Tibial nerve (tissue), 4 donors: ENCODE results near the gene PTPRD. TPM values are rescaled to one million over a fixed set of nuclear protein-coding genes. Genes with fewer than 3 reads are reported as not detected.

ENCODE experiments used
- DNase-seq, 2 donors: peaks; one replicate each; pipeline ENCODE4 v3.0.0-alpha.2; 2019; ENCODE audit warnings: low spot score in 2 of 2
- H3K27ac ChIP-seq, 4 donors: fragments of 200-600 bp; sonication (generic) in 3 of 4; one replicate each; pipeline ENCODE4 v1.5.1; 2017 to 2019; ENCODE audit warnings: mild to moderate bottlenecking in 1 of 4
- H3K27me3 ChIP-seq, 2 donors: fragments of 200-600 bp; sonication (generic) in 1 of 2; one replicate each; pipeline versions ENCODE4 v1.5.1 to v1.6.0; 2017 to 2019
- H3K36me3 ChIP-seq, 3 donors: fragments of 200-600 bp; sonication (generic); one replicate each; pipeline ENCODE4 v1.5.1; 2018 to 2019
- H3K4me1 ChIP-seq, 4 donors: fragments of 200-600 bp; sonication (generic) in 3 of 4; one replicate each; pipeline ENCODE4 v1.5.1; 2017 to 2019
- H3K4me3 ChIP-seq, 4 donors: fragments of 200-600 bp; sonication (generic) in 3 of 4; one replicate each; pipeline ENCODE4 v1.5.1; 2017 to 2019; ENCODE audit warnings: mild to moderate bottlenecking in 1 of 4, moderate library complexity in 1 of 4
- H3K9me3 ChIP-seq, 4 donors: fragments of 200-600 bp; sonication (generic) in 3 of 4; one replicate each; pipeline ENCODE4 v1.5.1; 2017 to 2019
- CTCF ChIP-seq, 5 experiments: fragments of 200-600 bp in 3 of 5; fragments of 450-650 bp in 2 of 5; sonication (generic) in 3 of 5; IDR thresholded peaks; one replicate each; pipeline ENCODE4 v1.5.1; 2016 to 2019; ENCODE audit warnings: antibody characterized with exemption in 5 of 5, mild to moderate bottlenecking in 3 of 5, moderate library complexity in 2 of 5
- EP300 ChIP-seq, 2 donors: sonication (generic); formaldehyde crosslinking; IDR thresholded peaks; one replicate each; pipeline ENCODE4 v1.6.1; 2017; ENCODE audit warnings: antibody characterized with exemption in 2 of 2, mild to moderate bottlenecking in 1 of 2
- POLR2A ChIP-seq, 2 donors: fragments of 450-650 bp; IDR thresholded peaks; one replicate each; pipeline ENCODE4 v1.6.1; 2017; ENCODE audit warnings: antibody characterized with exemption in 2 of 2, mild to moderate bottlenecking in 2 of 2, moderate library complexity in 2 of 2
- WGBS, 2 donors: methylation state at CpG; one replicate each; pipeline ENCODE4 v1.1.5; 2018; 5-methylcytosine and 5-hydroxymethylcytosine counted together
- total RNA-seq, 4 donors: library from RNA; depleted of rRNA; stranded (reverse); fragments of >200 nt; gene quantifications; one replicate each; pipeline ENCODE4 v1.1.0, GENCODE V29; 2016

PTPRD gene
- total RNA-seq, 4 donors from 2014 or later, result 1.7 to 13.2 (median 5.1) TPM

DNA sequence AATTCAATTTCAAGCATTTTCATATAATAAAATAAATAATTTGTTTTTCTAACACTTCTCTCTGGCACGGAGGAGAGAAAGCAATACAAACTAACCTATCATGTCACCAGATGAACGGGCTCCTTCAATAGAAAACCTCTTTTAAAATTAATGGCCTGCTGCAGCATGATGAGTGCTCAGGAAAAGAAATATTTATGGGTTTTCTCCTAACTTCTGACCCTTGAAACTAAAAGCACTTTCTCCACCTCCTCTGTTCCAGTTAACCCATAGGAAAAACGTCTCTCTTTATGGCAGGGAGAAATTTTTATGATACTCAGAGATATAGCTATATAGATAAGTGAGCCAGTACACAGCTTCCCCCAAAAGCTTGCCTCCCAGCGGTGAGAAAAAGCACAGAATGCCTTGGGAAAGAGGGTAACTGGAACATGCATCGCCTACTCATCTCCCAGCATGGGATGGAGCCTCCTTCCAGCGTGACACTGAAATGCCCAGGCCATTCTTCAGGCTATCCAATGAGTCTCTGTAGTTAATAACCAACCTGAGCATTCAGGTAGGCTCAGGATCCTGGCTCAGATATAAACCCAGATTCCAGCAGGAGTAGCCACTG is 1850.2 kb downstream of the PTPRD start:
- no peaks in the 10 kb centered on the region for H3K9me3 ChIP-seq
- DNase-seq, result no peak
- no peak overlapping the region for H3K4me3 ChIP-seq
- H3K27ac ChIP-seq, result no peak overlapping the region
- TF ChIP-seq POLR2A (IDR thresholded peaks at IDR 0.05) (no peak), EP300 (IDR thresholded peaks at IDR 0.05) (no peak), CTCF (IDR thresholded peaks at IDR 0.05) (no peak)
- H3K36me3 ChIP-seq, result no peaks in the 10 kb centered on the region
- WGBS, 2 donors, result 78 to 82% methylated on average over 6 of the region's 6 CpGs
- H3K27me3 ChIP-seq, result no peaks in the 10 kb centered on the region
- no peaks in the 10 kb centered on the region for H3K4me1 ChIP-seq

- Histone ChIP-seq H3K27me3 (no peaks in the 10 kb centered on the region), H3K4me3 (no peak overlapping the region), H3K36me3 (no peaks in the 10 kb centered on the region), H3K4me1 (no peaks in the 10 kb centered on the region), H3K9me3 (no peaks in the 10 kb centered on the region), H3K27ac (no peak overlapping the region)
- 84 to 87% methylated on average over 8 of the region's 8 CpGs for WGBS, 2 donors
- no peak for TF ChIP-seq EP300 (IDR thresholded peaks at IDR 0.05)
- no peak for TF ChIP-seq CTCF (IDR thresholded peaks at IDR 0.05)
- no peak for TF ChIP-seq POLR2A (IDR thresholded peaks at IDR 0.05)
- DNase-seq, result no peak
Measured at GRCh38 chr9:8760000-8760767, 1852.6 kb downstream of the PTPRD start.

DNA sequence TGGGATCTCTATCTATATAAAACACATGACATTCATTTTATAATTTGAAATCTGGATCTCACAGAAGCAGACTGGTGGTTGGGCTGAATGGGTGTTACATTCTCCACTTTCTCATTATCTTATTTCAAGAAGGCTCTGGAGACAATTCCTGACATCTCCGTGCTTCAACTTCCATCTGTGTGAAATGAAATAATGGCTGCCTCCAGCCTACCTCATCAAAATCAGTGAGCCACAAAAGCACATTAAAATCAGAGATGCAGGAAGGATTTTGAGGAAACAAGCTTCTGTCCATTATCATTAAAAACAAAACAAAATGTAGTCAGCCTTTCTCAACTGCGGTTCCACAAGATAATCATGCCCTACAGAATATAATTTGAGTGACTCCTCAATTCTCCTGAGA is 1854.9 kb downstream of the PTPRD start:
- no peak for DNase-seq
- H3K4me1 ChIP-seq, result no peaks in the 10 kb centered on the region
- H3K36me3 ChIP-seq, result no peaks in the 10 kb centered on the region
- no peak overlapping the region for H3K27ac ChIP-seq
- no peaks in the 10 kb centered on the region for H3K27me3 ChIP-seq
- H3K4me3 ChIP-seq, result no peak overlapping the region
- WGBS, 2 donors, result 55 to 69% methylated on average over 2 of the region's 2 CpGs
- no peak for TF ChIP-seq POLR2A (IDR thresholded peaks at IDR 0.05)
- no peak for TF ChIP-seq CTCF (IDR thresholded peaks at IDR 0.05)
- TF ChIP-seq EP300 (IDR thresholded peaks at IDR 0.05), result no peak
- H3K9me3 ChIP-seq, result no peaks in the 10 kb centered on the region

GRCh38 chr9:8754751-8755150 is 1858.1 kb downstream of the PTPRD start:
- WGBS, 2 donors, result 85 to 97% methylated on average over 1 of the region's 1 CpG
- H3K4me1 ChIP-seq, result peaks cover 0 to 7% (median 3%) of the 10 kb centered on the region in 4 donors
- no peak overlapping the region for H3K27ac ChIP-seq
- H3K36me3 ChIP-seq, result no peaks in the 10 kb centered on the region
- DNase-seq, result no peak
- H3K9me3 ChIP-seq, result no peaks in the 10 kb centered on the region
- H3K27me3 ChIP-seq, result no peaks in the 10 kb centered on the region
- TF ChIP-seq CTCF (IDR thresholded peaks at IDR 0.05) (no peak), POLR2A (IDR thresholded peaks at IDR 0.05) (no peak), EP300 (IDR thresholded peaks at IDR 0.05) (no peak)
- no peak overlapping the region for H3K4me3 ChIP-seq

- H3K4me1 ChIP-seq, result peaks cover 0 to 7% (median 3%) of the 10 kb centered on the region in 4 donors
- H3K27ac ChIP-seq, result no peak overlapping the region
- WGBS, 2 donors, result 56 to 66% methylated on average over 1 of the region's 1 CpG
- H3K9me3 ChIP-seq, result no peaks in the 10 kb centered on the region
- H3K36me3 ChIP-seq, result no peaks in the 10 kb centered on the region
- no peak overlapping the region for H3K4me3 ChIP-seq
- no peaks in the 10 kb centered on the region for H3K27me3 ChIP-seq
- DNase-seq, result no peak
- no peak for TF ChIP-seq CTCF (IDR thresholded peaks at IDR 0.05)
- no peak for TF ChIP-seq POLR2A (IDR thresholded peaks at IDR 0.05)
- no peak for TF ChIP-seq EP300 (IDR thresholded peaks at IDR 0.05)
Measured at GRCh38 chr9:8751406-8751930, 1861.3 kb downstream of the PTPRD start.
